Measurements from ENCODE around the gene SNX13.
"Not testable (repeated sequence)": the region's sequence is repeated elsewhere in the genome, so short reads cannot be mapped to it uniquely, and the experiment has no call there.

Gene SNX13

GRCh38 chr7:17829001-17829400, 111.3 kb downstream of the SNX13 start:
- H3K4me3 ChIP-seq (replicated peaks; ENCODE audit: low read depth, low read length): no peak overlapping the region
- TF ChIP-seq CTCF (IDR thresholded peaks at IDR 0.05; ENCODE audit: low read depth, low read length, missing control alignments): no peak
- DNase-seq (ENCODE audit: extremely low read depth, low read depth): no peak

DNA sequence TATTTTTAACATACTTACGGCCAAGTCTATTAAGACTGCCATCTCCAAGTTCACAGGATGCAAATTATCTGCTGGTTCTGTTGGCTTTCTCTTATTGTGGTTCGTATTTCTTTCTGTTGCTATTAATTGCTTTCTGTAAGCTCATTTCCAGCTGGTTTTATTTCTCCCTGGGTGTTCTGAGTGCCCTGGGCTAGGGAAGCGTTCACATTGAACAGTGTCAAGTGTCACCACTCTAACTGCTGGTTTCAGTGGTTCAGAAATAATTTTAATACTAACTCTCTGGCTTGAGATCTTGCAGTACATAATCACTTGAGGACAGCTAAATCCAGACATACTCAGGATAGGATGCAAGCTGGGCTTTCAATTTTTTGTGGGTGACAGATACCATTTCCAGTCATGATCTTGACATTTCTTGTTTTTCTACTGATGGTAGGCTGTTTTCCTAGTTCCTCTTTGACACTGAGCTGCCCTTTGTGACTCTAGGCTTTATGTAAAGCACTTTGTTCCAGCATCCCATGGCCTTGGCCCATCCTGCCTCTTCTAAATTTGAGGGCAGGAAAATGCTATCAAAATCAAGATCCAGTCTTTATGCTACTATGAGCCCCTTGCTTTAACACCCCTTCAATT, 117.6 kb downstream of the SNX13 start:
- DNase-seq (ENCODE audit: extremely low read depth, low read depth): no peak
- H3K4me3 ChIP-seq (replicated peaks; ENCODE audit: low read depth, low read length): no peak overlapping the region
- no peak for TF ChIP-seq CTCF (IDR thresholded peaks at IDR 0.05; ENCODE audit: low read depth, low read length, missing control alignments)

DNA sequence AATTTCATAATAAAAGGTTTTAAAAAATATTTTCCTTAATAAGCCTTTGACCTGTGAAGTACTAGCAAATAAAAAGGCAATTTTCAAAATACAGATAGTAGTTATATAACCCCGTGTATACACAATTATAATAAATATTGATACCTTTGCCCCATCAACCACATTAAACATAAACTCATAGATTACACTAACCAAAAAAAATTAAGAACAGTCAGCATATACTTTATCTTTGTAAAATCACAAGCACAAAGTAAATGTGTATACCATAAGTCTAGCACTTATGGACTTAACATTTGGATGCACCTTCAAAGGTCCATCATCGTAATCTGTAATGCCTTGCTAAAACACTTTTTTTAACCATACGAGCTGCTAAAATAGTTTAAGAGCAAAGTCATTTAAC, 123.4 kb downstream of the SNX13 start:
- TF ChIP-seq CTCF (IDR thresholded peaks at IDR 0.05; ENCODE audit: low read depth, low read length, missing control alignments): no peak
- H3K4me3 ChIP-seq (replicated peaks; ENCODE audit: low read depth, low read length): no peak overlapping the region
- DNase-seq (ENCODE audit: extremely low read depth, low read depth): no peak

GRCh38 chr7:17815318-17815717, 125.0 kb downstream of the SNX13 start:
- DNase-seq (ENCODE audit: extremely low read depth, low read depth): no peak
- no peak for TF ChIP-seq CTCF (IDR thresholded peaks at IDR 0.05; ENCODE audit: low read depth, low read length, missing control alignments)

GRCh38 chr7:17814058-17814457, 126.2 kb downstream of the SNX13 start:
- no peak overlapping the region for H3K4me3 ChIP-seq (replicated peaks; ENCODE audit: low read depth, low read length)
- no peak for TF ChIP-seq CTCF (IDR thresholded peaks at IDR 0.05; ENCODE audit: low read depth, low read length, missing control alignments)
- no peak for DNase-seq (ENCODE audit: extremely low read depth, low read depth)

More at GRCh38 chr7:17815318-17815717, 125.0 kb downstream of the SNX13 start:
- H3K4me3 ChIP-seq (replicated peaks; ENCODE audit: low read depth, low read length): no peak overlapping the region

DNA sequence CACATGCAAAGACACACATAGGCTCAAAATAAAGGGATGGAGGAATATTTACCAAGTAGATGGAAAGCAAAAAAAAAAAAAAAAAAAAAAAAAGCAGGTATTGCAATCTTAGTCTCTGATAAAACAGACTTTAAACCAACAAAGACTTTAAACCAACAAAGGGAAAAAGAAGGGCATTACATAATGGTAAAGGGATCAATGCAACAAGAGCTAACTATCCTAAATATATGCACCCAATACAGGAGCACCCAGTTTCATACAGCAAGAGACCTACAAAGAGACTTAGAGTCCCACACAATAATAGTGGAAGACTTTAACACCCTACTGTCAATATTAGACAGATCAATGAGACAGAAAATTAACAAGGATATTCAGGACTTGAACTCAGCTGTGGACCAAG, 131.1 kb downstream of the SNX13 start:
- not testable (repeated sequence) for DNase-seq (ENCODE audit: extremely low read depth, low read depth); H3K4me3 ChIP-seq (replicated peaks; ENCODE audit: low read depth, low read length)

- TF ChIP-seq CTCF (IDR thresholded peaks at IDR 0.05; ENCODE audit: low read depth, low read length, missing control alignments): no peak
- no peak overlapping the region for H3K4me3 ChIP-seq (replicated peaks; ENCODE audit: low read depth, low read length)
- DNase-seq (ENCODE audit: extremely low read depth, low read depth): no peak
Measured at GRCh38 chr7:17807242-17807641, 133.1 kb downstream of the SNX13 start.
